Breast epithelium (tissue), 3 donors: Measurements from ENCODE around the gene TOGARAM1.

ENCODE experiments used
- POLR2AphosphoS5 ChIP-seq, 3 donors: sonication (generic); formaldehyde crosslinking; IDR thresholded peaks; one replicate each; pipeline ENCODE4 v1.6.1; 2017; ENCODE audit warnings: antibody characterized with exemption in 3 of 3
- TF ChIP-seq, protein P1 (sequence below), 3 donors: fragments of 450-650 bp; IDR thresholded peaks; one replicate each; pipeline ENCODE4 v1.5.1; 2016 to 2017; ENCODE audit warnings: antibody characterized with exemption in 3 of 3, mild to moderate bottlenecking in 3 of 3, moderate library complexity in 3 of 3

DNA sequence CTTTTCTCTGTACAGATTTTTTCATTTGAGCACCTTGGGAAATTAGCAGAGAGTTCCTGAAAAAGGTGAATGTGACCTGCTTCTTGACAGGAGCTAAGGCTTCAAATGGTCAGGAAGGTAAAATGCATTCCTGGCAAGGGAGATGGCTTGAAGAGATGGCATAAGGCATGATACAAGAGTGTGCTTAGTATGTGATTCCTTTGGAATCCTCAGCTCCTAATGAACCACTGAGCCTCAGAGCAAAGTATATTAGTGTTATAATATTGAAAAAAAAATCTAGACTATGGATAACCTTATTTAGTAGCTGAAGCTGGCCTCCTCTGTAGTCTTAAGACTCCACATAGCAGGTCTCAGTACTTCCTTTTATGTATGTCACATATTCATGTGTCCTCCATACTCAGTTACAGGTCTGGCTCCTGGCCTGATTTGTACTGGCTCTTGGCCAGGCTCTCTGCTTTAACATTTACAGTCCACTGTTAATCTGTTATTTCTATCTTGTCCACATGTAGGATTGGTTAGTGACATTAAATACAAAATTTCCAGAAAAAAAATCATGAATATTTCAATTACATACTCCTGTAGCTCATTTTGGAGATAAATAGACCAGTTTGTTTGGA is 17.9 kb downstream of the TOGARAM1 start:
- TF ChIP-seq, protein P1, sequence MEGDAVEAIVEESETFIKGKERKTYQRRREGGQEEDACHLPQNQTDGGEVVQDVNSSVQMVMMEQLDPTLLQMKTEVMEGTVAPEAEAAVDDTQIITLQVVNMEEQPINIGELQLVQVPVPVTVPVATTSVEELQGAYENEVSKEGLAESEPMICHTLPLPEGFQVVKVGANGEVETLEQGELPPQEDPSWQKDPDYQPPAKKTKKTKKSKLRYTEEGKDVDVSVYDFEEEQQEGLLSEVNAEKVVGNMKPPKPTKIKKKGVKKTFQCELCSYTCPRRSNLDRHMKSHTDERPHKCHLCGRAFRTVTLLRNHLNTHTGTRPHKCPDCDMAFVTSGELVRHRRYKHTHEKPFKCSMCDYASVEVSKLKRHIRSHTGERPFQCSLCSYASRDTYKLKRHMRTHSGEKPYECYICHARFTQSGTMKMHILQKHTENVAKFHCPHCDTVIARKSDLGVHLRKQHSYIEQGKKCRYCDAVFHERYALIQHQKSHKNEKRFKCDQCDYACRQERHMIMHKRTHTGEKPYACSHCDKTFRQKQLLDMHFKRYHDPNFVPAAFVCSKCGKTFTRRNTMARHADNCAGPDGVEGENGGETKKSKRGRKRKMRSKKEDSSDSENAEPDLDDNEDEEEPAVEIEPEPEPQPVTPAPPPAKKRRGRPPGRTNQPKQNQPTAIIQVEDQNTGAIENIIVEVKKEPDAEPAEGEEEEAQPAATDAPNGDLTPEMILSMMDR (IDR thresholded peaks at IDR 0.05): no peak
- TF ChIP-seq POLR2AphosphoS5 (IDR thresholded peaks at IDR 0.05): no peak
